WTC11 (cell line): ENCODE results near the gene PCLAF.
"Not testable (repeated sequence)": the region's sequence is repeated elsewhere in the genome, so short reads cannot be mapped to it uniquely, and the experiment has no call there.

Experiments
- ATF1 ChIP-seq: sonication (generic); formaldehyde crosslinking; IDR thresholded peaks from 2 replicates; pipeline ENCODE4 v1.8.1; 2023; ENCODE audit warnings: mild to moderate bottlenecking, moderate library complexity, missing genetic modification reagents
- ATF2 ChIP-seq: sonication (generic); formaldehyde crosslinking; IDR thresholded peaks from 2 replicates; pipeline ENCODE4 v1.8.1; 2022; ENCODE audit warnings: low read depth, missing genetic modification reagents, borderline replicate concordance
- ATF6 ChIP-seq: sonication (generic); formaldehyde crosslinking; IDR thresholded peaks from 2 replicates; pipeline ENCODE4 v1.8.1; 2023; ENCODE audit warnings: mild to moderate bottlenecking, missing genetic modification reagents
- CREB1 ChIP-seq: sonication (generic); formaldehyde crosslinking; IDR thresholded peaks from 2 replicates; pipeline ENCODE4 v1.8.0; 2023; ENCODE audit warnings: mild to moderate bottlenecking, missing genetic modification reagents
- ESRRA ChIP-seq: sonication (generic); formaldehyde crosslinking; IDR thresholded peaks from 2 replicates; pipeline ENCODE4 v1.8.1; 2022; ENCODE audit warnings: mild to moderate bottlenecking, missing genetic modification reagents, borderline replicate concordance
- FOXJ3 ChIP-seq: sonication (generic); formaldehyde crosslinking; IDR thresholded peaks from 2 replicates; pipeline ENCODE4 v1.9.0; 2021; ENCODE audit warnings: missing genetic modification reagents, mild to moderate bottlenecking, borderline replicate concordance
- TCF7 ChIP-seq: sonication (generic); formaldehyde crosslinking; IDR thresholded peaks from 2 replicates; pipeline ENCODE4 v1.8.0; 2022; ENCODE audit warnings: mild to moderate bottlenecking, low read depth, missing genetic modification reagents, moderate library complexity
- ZBTB43 ChIP-seq: sonication (generic); formaldehyde crosslinking; IDR thresholded peaks from 2 replicates; pipeline ENCODE4 v1.8.1; 2023; ENCODE audit warnings: mild to moderate bottlenecking, missing genetic modification reagents
- ZNF219 ChIP-seq: sonication (generic); formaldehyde crosslinking; IDR thresholded peaks from 2 replicates; pipeline ENCODE4 v1.8.0; 2023; ENCODE audit warnings: missing genetic modification reagents, mild to moderate bottlenecking, borderline replicate concordance
- TF ChIP-seq, protein P1 (sequence below): sonication (generic); formaldehyde crosslinking; IDR thresholded peaks from 2 replicates; pipeline ENCODE4 v1.8.1; 2022; ENCODE audit warnings: missing genetic modification reagents, borderline replicate concordance
- TF ChIP-seq, protein P2 (sequence below): fragments of 200-600 bp; IDR thresholded peaks from 2 replicates; pipeline ENCODE4 v1.8.0; 2022; ENCODE audit warnings: antibody characterized with exemption
- TF ChIP-seq, protein P3 (sequence below): sonication (generic); formaldehyde crosslinking; IDR thresholded peaks from 2 replicates; pipeline ENCODE4 v1.8.1; 2022; ENCODE audit warnings: low read depth, mild to moderate bottlenecking, moderate library complexity, missing genetic modification reagents, borderline replicate concordance
- TF ChIP-seq, protein P4 (sequence below): sonication (generic); formaldehyde crosslinking; conservative IDR thresholded peaks from 2 replicates; pipeline ENCODE4 v1.8.1; 2022; ENCODE audit warnings: mild to moderate bottlenecking, missing genetic modification reagents

GRCh38 chr15:64326975-64327374, 54.3 kb downstream of the PCLAF start:
- TF ChIP-seq, protein P1, sequence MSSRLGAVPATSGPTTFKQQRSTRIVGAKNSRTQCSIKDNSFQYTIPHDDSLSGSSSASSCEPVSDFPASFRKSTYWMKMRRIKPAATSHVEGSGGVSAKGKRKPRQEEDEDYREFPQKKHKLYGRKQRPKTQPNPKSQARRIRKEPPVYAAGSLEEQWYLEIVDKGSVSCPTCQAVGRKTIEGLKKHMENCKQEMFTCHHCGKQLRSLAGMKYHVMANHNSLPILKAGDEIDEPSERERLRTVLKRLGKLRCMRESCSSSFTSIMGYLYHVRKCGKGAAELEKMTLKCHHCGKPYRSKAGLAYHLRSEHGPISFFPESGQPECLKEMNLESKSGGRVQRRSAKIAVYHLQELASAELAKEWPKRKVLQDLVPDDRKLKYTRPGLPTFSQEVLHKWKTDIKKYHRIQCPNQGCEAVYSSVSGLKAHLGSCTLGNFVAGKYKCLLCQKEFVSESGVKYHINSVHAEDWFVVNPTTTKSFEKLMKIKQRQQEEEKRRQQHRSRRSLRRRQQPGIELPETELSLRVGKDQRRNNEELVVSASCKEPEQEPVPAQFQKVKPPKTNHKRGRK (CRISPR knock-in tag), result not testable (repeated sequence)
- TF ChIP-seq ESRRA (CRISPR knock-in tag); TCF7 (CRISPR knock-in tag); CREB1 (CRISPR knock-in tag); ATF2 (CRISPR knock-in tag); ZBTB43; FOXJ3 (CRISPR knock-in tag); ZNF219; ATF1 (CRISPR knock-in tag); ATF6: not testable (repeated sequence)
- TF ChIP-seq, protein P2, sequence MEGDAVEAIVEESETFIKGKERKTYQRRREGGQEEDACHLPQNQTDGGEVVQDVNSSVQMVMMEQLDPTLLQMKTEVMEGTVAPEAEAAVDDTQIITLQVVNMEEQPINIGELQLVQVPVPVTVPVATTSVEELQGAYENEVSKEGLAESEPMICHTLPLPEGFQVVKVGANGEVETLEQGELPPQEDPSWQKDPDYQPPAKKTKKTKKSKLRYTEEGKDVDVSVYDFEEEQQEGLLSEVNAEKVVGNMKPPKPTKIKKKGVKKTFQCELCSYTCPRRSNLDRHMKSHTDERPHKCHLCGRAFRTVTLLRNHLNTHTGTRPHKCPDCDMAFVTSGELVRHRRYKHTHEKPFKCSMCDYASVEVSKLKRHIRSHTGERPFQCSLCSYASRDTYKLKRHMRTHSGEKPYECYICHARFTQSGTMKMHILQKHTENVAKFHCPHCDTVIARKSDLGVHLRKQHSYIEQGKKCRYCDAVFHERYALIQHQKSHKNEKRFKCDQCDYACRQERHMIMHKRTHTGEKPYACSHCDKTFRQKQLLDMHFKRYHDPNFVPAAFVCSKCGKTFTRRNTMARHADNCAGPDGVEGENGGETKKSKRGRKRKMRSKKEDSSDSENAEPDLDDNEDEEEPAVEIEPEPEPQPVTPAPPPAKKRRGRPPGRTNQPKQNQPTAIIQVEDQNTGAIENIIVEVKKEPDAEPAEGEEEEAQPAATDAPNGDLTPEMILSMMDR, result not testable (repeated sequence)
- TF ChIP-seq, protein P3, sequence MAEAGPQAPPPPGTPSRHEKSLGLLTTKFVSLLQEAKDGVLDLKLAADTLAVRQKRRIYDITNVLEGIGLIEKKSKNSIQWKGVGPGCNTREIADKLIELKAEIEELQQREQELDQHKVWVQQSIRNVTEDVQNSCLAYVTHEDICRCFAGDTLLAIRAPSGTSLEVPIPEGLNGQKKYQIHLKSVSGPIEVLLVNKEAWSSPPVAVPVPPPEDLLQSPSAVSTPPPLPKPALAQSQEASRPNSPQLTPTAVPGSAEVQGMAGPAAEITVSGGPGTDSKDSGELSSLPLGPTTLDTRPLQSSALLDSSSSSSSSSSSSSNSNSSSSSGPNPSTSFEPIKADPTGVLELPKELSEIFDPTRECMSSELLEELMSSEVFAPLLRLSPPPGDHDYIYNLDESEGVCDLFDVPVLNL, result not testable (repeated sequence)
- TF ChIP-seq, protein P4, sequence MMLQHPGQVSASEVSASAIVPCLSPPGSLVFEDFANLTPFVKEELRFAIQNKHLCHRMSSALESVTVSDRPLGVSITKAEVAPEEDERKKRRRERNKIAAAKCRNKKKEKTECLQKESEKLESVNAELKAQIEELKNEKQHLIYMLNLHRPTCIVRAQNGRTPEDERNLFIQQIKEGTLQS (CRISPR knock-in tag), result not testable (repeated sequence)
